HG02870 (cell line): Measurements from ENCODE around the gene BACE2.
"Not testable (repeated sequence)": the region's sequence is repeated elsewhere in the genome, so short reads cannot be mapped to it uniquely, and the experiment has no call there.

Experiments used
- ATAC-seq: cut with Tn5 transposase; IDR thresholded peaks from one replicate; pipeline ENCODE4 v1.9.1; 2021; ENCODE audit warnings: mild to moderate bottlenecking, moderate library complexity; ENCODE audit not compliant: unreplicated experiment

The BACE2 gene

GRCh38 chr21:41182547-41182946, 14.6 kb downstream of the BACE2 start:
- ATAC-seq = no peak

GRCh38 chr21:41183575-41183974, 15.6 kb downstream of the BACE2 start:
- no peak for ATAC-seq

- ATAC-seq = no peak
Measured at GRCh38 chr21:41185802-41186201, 17.8 kb downstream of the BACE2 start.

GRCh38 chr21:41186755-41187536, 19.0 kb downstream of the BACE2 start:
- no peak for ATAC-seq

GRCh38 chr21:41187537-41188025, 19.6 kb downstream of the BACE2 start:
- no peak for ATAC-seq

- ATAC-seq = no peak
Measured at GRCh38 chr21:41188486-41189149, 20.7 kb downstream of the BACE2 start.

GRCh38 chr21:41189150-41189745, 21.3 kb downstream of the BACE2 start:
- ATAC-seq = no peak

GRCh38 chr21:41192552-41192951, 24.6 kb downstream of the BACE2 start:
- ATAC-seq = not testable (repeated sequence)

- no peak for ATAC-seq
Measured at GRCh38 chr21:41195311-41195710, 27.4 kb downstream of the BACE2 start.

GRCh38 chr21:41196993-41197392, 29.0 kb downstream of the BACE2 start:
- no peak for ATAC-seq

GRCh38 chr21:41197582-41197981, 29.6 kb downstream of the BACE2 start:
- no peak for ATAC-seq

GRCh38 chr21:41198647-41199046, 30.7 kb downstream of the BACE2 start:
- not testable (repeated sequence) for ATAC-seq

- no peak for ATAC-seq
Measured at GRCh38 chr21:41199123-41199522, 31.2 kb downstream of the BACE2 start.

- ATAC-seq = no peak
Measured at GRCh38 chr21:41199588-41199987, 31.6 kb downstream of the BACE2 start.

- no peak for ATAC-seq
Measured at GRCh38 chr21:41201385-41201784, 33.4 kb downstream of the BACE2 start.

- ATAC-seq = no peak
Measured at GRCh38 chr21:41204736-41205135, 36.8 kb downstream of the BACE2 start.

GRCh38 chr21:41207401-41208375, 39.7 kb downstream of the BACE2 start:
- no peak for ATAC-seq

GRCh38 chr21:41208376-41208763, 40.4 kb downstream of the BACE2 start:
- no peak for ATAC-seq

- no peak for ATAC-seq
Measured at GRCh38 chr21:41209016-41209619, 41.2 kb downstream of the BACE2 start.

GRCh38 chr21:41210426-41211059, 42.6 kb downstream of the BACE2 start:
- ATAC-seq = no peak
